Endothelial cell of umbilical vein (primary cell): Measurements from ENCODE around the gene TEX19. TPM values are rescaled to one million over a fixed set of nuclear protein-coding genes. Genes with fewer than 3 reads are reported as not detected.

Source experiments
- BruUV-seq: library from RNA; stranded (reverse); fragments of 400-500 nt; replicated peaks from 2 replicates; lab custom pipeline; 2021; lab: Mats Ljungman, UMichigan
- CTCF ChIA-PET: fragments of 300-600, 350-600 bp; sonication (Branson Sonifier 250); formaldehyde crosslinking; loops from one replicate; lab custom pipeline; 2021; ENCODE audit warnings: antibody characterized with exemption, inconsistent platforms; lab: Charles Lee
- POLR2A ChIA-PET: fragments of 300-600, 350-600 bp; sonication (Branson Sonifier 250); formaldehyde crosslinking; loops from one replicate; lab custom pipeline; 2021; ENCODE audit warnings: antibody characterized with exemption, inconsistent platforms; lab: Charles Lee
- DNase-seq: peaks from one replicate; pipeline ENCODE4 v3.0.0-alpha.2; 2011; ENCODE audit warnings: low read depth, low spot score
- FAIRE-seq: peaks from 2 replicates; lab custom pipeline; 2011; peaks lifted over from hg19 to GRCh38; lab: Jason Lieb, UNC
- H2AFZ ChIP-seq: 2 replicates; pipeline ENCODE4 v1.6.0; 2012; ENCODE audit warnings: low read depth, low read length, control low read depth, inconsistent platforms
- H3K27ac ChIP-seq: 2 replicates; pipeline ENCODE4 v1.5.1; 2011; ENCODE audit warnings: low read depth, mild to moderate bottlenecking, control low read depth, low read length, moderate library complexity; ENCODE audit not compliant: insufficient read depth
- H3K27me3 ChIP-seq, 2 experiments: 2 replicates each; pipeline versions ENCODE4 v1.6.0 to v1.6.1; 2011; ENCODE audit warnings: low read length in 2 of 2, mixed read lengths in 1 of 2; ENCODE audit not compliant: control insufficient read depth in 2 of 2, insufficient read depth in 2 of 2
- H3K36me3 ChIP-seq, 2 experiments: 2 replicates in 1 of 2; 3 replicates in 1 of 2; pipeline ENCODE4 v1.5.1; 2011; ENCODE audit warnings: low read length in 2 of 2, mild to moderate bottlenecking in 1 of 2, moderate library complexity in 1 of 2; ENCODE audit not compliant: control insufficient read depth in 2 of 2, insufficient read depth in 2 of 2; ENCODE audit errors: extremely low read depth in 1 of 2
- H3K4me1 ChIP-seq: 3 replicates; pipeline ENCODE4 v1.5.1; 2011; ENCODE audit warnings: mild to moderate bottlenecking, low read length; ENCODE audit not compliant: control insufficient read depth, insufficient read depth; ENCODE audit errors: extremely low read depth
- H3K4me2 ChIP-seq: 2 replicates; pipeline ENCODE4 v1.6.1; 2011; ENCODE audit warnings: low read length, control low read depth, mixed read lengths; ENCODE audit not compliant: insufficient read depth
- H3K4me3 ChIP-seq, 3 experiments: fragments of 200-600 bp in 1 of 3; sonication (generic), shearing (Covaris generic) in 1 of 3; replicated peaks in 1 of 3; 2 replicates each; pipeline ENCODE4 v1.5.1; 2011 to 2016; ENCODE audit warnings: control low read depth in 3 of 3, low read length in 3 of 3, mild to moderate bottlenecking in 2 of 3, inconsistent platforms in 1 of 3, low read depth in 1 of 3, moderate library complexity in 1 of 3; ENCODE audit not compliant: insufficient read depth in 1 of 3
- H3K79me2 ChIP-seq: 2 replicates; pipeline ENCODE4 v1.6.0; 2012; ENCODE audit warnings: low read length, inconsistent platforms; ENCODE audit not compliant: control insufficient read depth, insufficient read depth
- H3K9ac ChIP-seq: replicated peaks from 2 replicates; pipeline ENCODE3; 2011; ENCODE audit warnings: low read length, control low read depth; ENCODE audit not compliant: insufficient read depth; ENCODE audit errors: extremely low read depth
- H3K9me1 ChIP-seq: replicated peaks from 3 replicates; pipeline ENCODE4 v1.6.0; 2011; ENCODE audit warnings: mild to moderate bottlenecking, low read length; ENCODE audit not compliant: control insufficient read depth, insufficient read depth; ENCODE audit errors: extremely low read depth
- H3K9me3 ChIP-seq: replicated peaks from 2 replicates; pipeline ENCODE4 v1.5.1; 2012; ENCODE audit warnings: low read length, inconsistent platforms; ENCODE audit not compliant: control insufficient read depth, insufficient read depth
- H4K20me1 ChIP-seq: replicated peaks from 2 replicates; pipeline ENCODE3; 2011; ENCODE audit warnings: mild to moderate bottlenecking, low read length; ENCODE audit not compliant: control insufficient read depth, insufficient read depth; ENCODE audit errors: extremely low read depth
- CTCF ChIP-seq, 2 donors: IDR thresholded peaks; 1 replicate in 1 of 2; 2 replicates in 1 of 2; pipeline ENCODE4 v1.5.1; 2011; ENCODE audit warnings: low read length in 2 of 2, mild to moderate bottlenecking in 2 of 2, moderate library complexity in 2 of 2, control low read depth in 1 of 2, inconsistent platforms in 1 of 2, low read depth in 1 of 2; ENCODE audit not compliant: insufficient read depth in 1 of 2; ENCODE audit errors: extremely low read depth in 1 of 2
- EZH2 ChIP-seq: IDR thresholded peaks from 2 replicates; pipeline ENCODE4 v1.6.1; 2012; ENCODE audit warnings: borderline replicate concordance, low read depth, mild to moderate bottlenecking, moderate library complexity, low read length, inconsistent platforms; ENCODE audit not compliant: severe bottlenecking
- FOS ChIP-seq: IDR thresholded peaks from 2 replicates; pipeline ENCODE4 v1.6.1; 2011; ENCODE audit warnings: mild to moderate bottlenecking, low read length, moderate library complexity, borderline replicate concordance; ENCODE audit not compliant: insufficient read depth
- GATA2 ChIP-seq: IDR thresholded peaks from 2 replicates; pipeline ENCODE4 v1.7.0; 2011; ENCODE audit warnings: low read depth, mild to moderate bottlenecking, moderate library complexity, mixed read lengths, low read length; ENCODE audit not compliant: insufficient read length, insufficient read depth
- JUN ChIP-seq: IDR thresholded peaks from 2 replicates; pipeline ENCODE4 v1.6.1; 2011; ENCODE audit warnings: borderline replicate concordance, low read depth; ENCODE audit not compliant: insufficient read length, insufficient read depth
- MAX ChIP-seq: IDR thresholded peaks from 2 replicates; pipeline ENCODE4 v1.6.1; 2011; ENCODE audit not compliant: insufficient read depth, insufficient read length
- MYC ChIP-seq: IDR thresholded peaks from one replicate; pipeline ENCODE4 v1.6.1; 2011; ENCODE audit warnings: mild to moderate bottlenecking, low read depth, low read length
- POLR2A ChIP-seq: IDR thresholded peaks from 2 replicates; pipeline ENCODE4 v1.6.1; 2012; ENCODE audit warnings: low read depth, mild to moderate bottlenecking, control low read depth, low read length
- POLR2AphosphoS5 ChIP-seq: IDR thresholded peaks from 2 replicates; pipeline ENCODE4 v1.6.1; 2012; ENCODE audit warnings: low read depth, mild to moderate bottlenecking, control low read depth, low read length, moderate library complexity; ENCODE audit not compliant: insufficient read depth
- dilution Hi-C: fragments of 300-500 bp; cut with MboI; formaldehyde crosslinking; loops from one replicate; pipeline ENCODE4 v1.15.0; 2019; ENCODE audit warnings: low sequenced_read_pairs; ENCODE audit not compliant: extremely low pct_ligation_motif_present
- intact Hi-C: fragments of 100-400 bp; cut with micrococcal nuclease; formaldehyde crosslinking; loops from one replicate; pipeline ENCODE4 v1.10.0; 2022
- polyA plus RNA-seq, 4 experiments: library from polyadenylated mRNA; depleted of rRNA in 3 of 4; stranded (reverse) in 3 of 4; unstranded in 1 of 4; fragments of >200 nt; gene quantifications; 2 replicates each; pipeline versions ENCODE4 v1.2.1 to v1.2.3, GENCODE V29; 2011 to 2012; ENCODE audit warnings: missing spikeins in 1 of 4
- total RNA-seq: library from RNA; stranded (reverse); gene quantifications from 2 replicates; pipeline ENCODE4 v1.2.3, GENCODE V29; 2021

The TEX19 gene
- total and polyA plus RNA-seq, 2 donors (not counting 3 experiments of a cell fraction or from before 2014, with no cell fraction given) = 0.06 TPM; not detected in 1

- Histone ChIP-seq H3K4me2 (no peak overlapping the region), H3K27ac (no peak overlapping the region), H3K27me3 (peaks cover 0 to 2% of the 10 kb centered on the region in 2 experiments), H2AFZ (peak overlapping the region; percentile 11), H3K79me2 (no peaks in the 10 kb centered on the region), H3K9me3 (no peaks in the 10 kb centered on the region), H3K4me3 (peak overlapping the region in 1 of 3 experiments; percentile 37), H3K9me1 (no peaks in the 10 kb centered on the region), H3K9ac (no peak overlapping the region), H4K20me1 (no peaks in the 10 kb centered on the region), H3K4me1 (peaks cover 15% of the 10 kb centered on the region), H3K36me3 (no peaks in the 10 kb centered on the region)
- no peak for TF ChIP-seq EZH2
- no peak for TF ChIP-seq MAX
- TF ChIP-seq FOS = no peak
- TF ChIP-seq POLR2A = no peak
- no peak for TF ChIP-seq GATA2
- TF ChIP-seq MYC = no peak
- no peak for TF ChIP-seq POLR2AphosphoS5
- TF ChIP-seq JUN = no peak
- TF ChIP-seq CTCF (IDR thresholded peaks at IDR 0.05; ENCODE audit: extremely low read depth in 1 of 2, insufficient read depth in 1 of 2, low read depth in 1 of 2, low read length in 2 of 2) = no peak
- POLR2A ChIA-PET = interaction anchor here (0.5 kb wide), 1 partner anchor 360 kb away, joined by 8 read pairs; no protein-coding TSS in a partner anchor
- no TSS peak for BruUV-seq
- DNase-seq = no peak
- intact Hi-C loops = no loop called here
- FAIRE-seq = no peak
- CTCF ChIA-PET = interaction anchor here (0.8 to 1.7 kb wide), 6 partner anchors 9 to 228 kb away, joined by 3 to 10 read pairs (median 6); no protein-coding TSS in a partner anchor
- dilution Hi-C loops = no loop called here
Measured at GRCh38 chr17:82334204-82334621, 24.8 kb upstream of the TEX19 start.
